ENCODE results near the gene APOA4. TPM values are rescaled to one million over a fixed set of nuclear protein-coding genes. Genes with fewer than 3 reads are reported as not detected.

APOA4 gene
- total and polyA plus RNA-seq, 2 of the 13 experiments (the other 11 are each of a cell fraction or from before 2014, with no cell fraction given), result 3.8 to 7.2 TPM

- TF ChIP-seq DMAP1 (CRISPR knock-in tag; IDR thresholded peaks at IDR 0.05), result no peak
- TF ChIP-seq YEATS4 (CRISPR knock-in tag; IDR thresholded peaks at IDR 0.05; ENCODE audit: borderline replicate concordance), result no peak
- no peak for TF ChIP-seq RELA (CRISPR knock-in tag; IDR thresholded peaks at IDR 0.05)
- no peak for TF ChIP-seq JUND (CRISPR knock-in tag; IDR thresholded peaks at IDR 0.05)
- TF ChIP-seq NFIB (CRISPR knock-in tag; IDR thresholded peaks at IDR 0.05; ENCODE audit: borderline replicate concordance), result no peak
- TF ChIP-seq ZMYM2 (CRISPR knock-in tag; IDR thresholded peaks at IDR 0.05), result no peak
- TF ChIP-seq ZNF674 (CRISPR knock-in tag; IDR thresholded peaks at IDR 0.05; ENCODE audit: low read depth), result no peak
- TF ChIP-seq SP5 (CRISPR knock-in tag; IDR thresholded peaks at IDR 0.05; ENCODE audit: borderline replicate concordance, low read depth), result no peak
- TF ChIP-seq TSC22D2 (CRISPR knock-in tag; IDR thresholded peaks at IDR 0.05; ENCODE audit: borderline replicate concordance), result no peak
- TF ChIP-seq CSRNP1 (CRISPR knock-in tag; IDR thresholded peaks at IDR 0.05), result no peak
- no peak for TF ChIP-seq SNAPC2 (CRISPR knock-in tag; IDR thresholded peaks at IDR 0.05)
- no peak overlapping the region for H3K4me2 ChIP-seq (ENCODE audit: low read depth, low read length)
- POLR2A ChIA-PET, result no interaction called here
- in situ Hi-C loops (cut with HindIII; ENCODE audit: extremely low pct_ligation_motif_present, low pct_unique_long_range_greater_than_20kb) (no loop called here), intact Hi-C loops (cut with micrococcal nuclease; ENCODE audit: unreplicated experiment) (no loop called here)
- H3K9ac ChIP-seq (ENCODE audit: insufficient read depth, low read depth, low read length), result no peak overlapping the region
- H3K27me3 ChIP-seq (ENCODE audit: control insufficient read depth in 1 of 2, insufficient read depth in 2 of 2, low read length in 2 of 2), result no peaks in the 10 kb centered on the region
- H3K9me3 ChIP-seq (ENCODE audit: low read length), result no peaks in the 10 kb centered on the region
- no peak overlapping the region for H3K4me3 ChIP-seq (replicated peaks in 1 of 3; ENCODE audit: insufficient read depth in 1 of 3, low read depth in 2 of 3, low read length in 3 of 3)
- peaks cover 19 to 42% of the 10 kb centered on the region in 2 experiments; a peak in 4 of 5 replicates for H3K36me3 ChIP-seq (replicated peaks in 1 of 2; ENCODE audit: control insufficient read depth in 1 of 2, insufficient read depth in 2 of 2, low read length in 2 of 2)
- no peaks in the 10 kb centered on the region for H3K4me1 ChIP-seq (ENCODE audit: insufficient read depth, low read length)
- no peak for ATAC-seq
- DNase-seq (ENCODE audit: low spot score), result no peak
- no peak for FAIRE-seq
- CTCF ChIA-PET (ENCODE audit: low intra/inter-chr PET ratio, low total read pairs), result no interaction called here
- H3K79me2 ChIP-seq (ENCODE audit: insufficient read depth, low read length), result no peaks in the 10 kb centered on the region
- no peak overlapping the region for H2AFZ ChIP-seq (ENCODE audit: low read length)
- H4K20me1 ChIP-seq (ENCODE audit: insufficient read depth, low read length), result no peaks in the 10 kb centered on the region
- 92% methylated on average over 7 of the region's 7 CpGs for WGBS (ENCODE audit: low lambda C conversion rate)
- H3K27ac ChIP-seq (ENCODE audit: extremely low read length, insufficient read depth, low read length), result no peak overlapping the region
- BruUV-seq (replicated peaks), result no TSS peak
Observed at GRCh38 chr11:116851626-116852025, 28.5 kb upstream of the APOA4 start.

Measured in HepG2 (cell line).